HuH-7 (cell line): Measurements from ENCODE around the gene PLPPR5.
"Not testable (repeated sequence)": the region's sequence is repeated elsewhere in the genome, so short reads cannot be mapped to it uniquely, and the experiment has no call there.

ENCODE experiments used
- DNase-seq: peaks from one replicate; pipeline ENCODE4 v3.0.0; 2011; ENCODE audit warnings: low spot score

Gene PLPPR5

DNA sequence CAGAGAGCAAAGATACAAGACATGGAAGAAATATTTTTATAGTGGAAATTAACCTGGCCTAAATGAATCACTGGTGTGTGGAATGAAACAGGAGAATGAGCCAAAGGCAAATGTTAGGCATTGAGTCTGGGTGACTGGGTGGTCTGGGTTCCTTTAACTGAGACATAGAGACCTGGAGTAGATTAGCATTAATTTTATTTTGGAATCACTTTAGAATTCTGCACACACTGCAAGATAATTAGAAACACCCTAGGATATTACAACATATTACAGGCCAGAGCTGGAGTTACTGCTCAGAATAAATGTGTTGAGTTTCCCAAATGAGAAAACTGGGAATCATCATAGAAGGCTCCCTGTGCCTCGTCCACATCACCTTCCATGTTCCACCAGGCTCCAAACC lies 85.5 kb downstream of the PLPPR5 start:
- no peak for DNase-seq

DNA sequence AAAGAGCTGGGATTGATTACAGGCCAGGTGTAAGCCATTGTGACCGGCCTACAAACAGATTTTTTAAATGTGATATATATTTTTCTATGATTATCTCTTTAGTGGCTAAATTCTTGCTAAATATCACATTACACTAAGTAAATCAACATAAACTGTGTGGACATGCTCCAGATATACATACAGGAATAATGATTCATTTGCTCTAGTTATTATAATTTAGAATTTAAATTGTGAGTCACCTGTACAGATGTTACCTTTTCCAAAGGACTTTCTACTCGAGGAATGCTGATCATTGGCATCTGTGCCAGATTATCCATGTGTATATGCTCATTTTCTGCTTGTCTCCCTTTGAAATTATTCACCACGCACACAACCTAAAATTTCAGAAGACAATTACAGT lies 90.1 kb downstream of the PLPPR5 start:
- DNase-seq: no peak

DNA sequence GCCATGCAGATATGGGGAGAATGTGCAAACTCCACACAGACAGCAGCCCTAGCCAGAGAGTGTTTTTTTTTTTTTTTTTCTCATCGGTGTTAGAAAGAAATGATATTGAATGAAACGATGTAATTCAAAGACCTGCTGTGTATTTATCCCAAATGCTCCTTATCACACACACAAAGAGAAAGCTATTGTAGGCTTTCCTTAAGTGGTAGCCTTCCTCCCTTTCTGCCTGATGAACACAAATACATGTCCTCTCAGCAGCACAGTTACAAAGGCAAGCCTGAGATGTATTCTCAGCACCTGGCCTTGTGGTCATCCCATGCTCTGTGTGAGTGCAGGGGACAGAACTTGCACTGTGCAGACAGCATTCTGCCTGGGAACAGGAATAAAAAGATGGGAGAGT lies 93.8 kb downstream of the PLPPR5 start:
- no peak for DNase-seq

DNA sequence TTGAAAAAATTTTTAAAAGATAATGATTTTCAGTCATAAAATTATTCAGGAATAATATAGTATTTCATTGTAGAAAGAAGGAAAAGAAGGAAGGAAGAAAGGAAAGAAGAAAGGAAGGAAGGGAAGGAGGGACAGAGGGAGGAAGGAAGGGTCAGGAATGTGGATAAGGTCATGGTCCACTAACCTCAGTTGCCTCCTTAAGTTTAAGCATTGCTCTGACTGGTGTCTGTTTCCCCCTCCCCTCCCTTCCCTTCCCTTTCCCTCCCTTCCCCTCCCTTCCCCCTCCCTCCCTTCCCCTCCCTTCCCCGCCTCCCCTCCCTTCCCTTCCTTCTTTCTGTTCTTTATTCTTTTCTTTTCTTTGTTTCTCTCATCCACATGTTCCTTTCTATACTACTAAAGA lies 95.7 kb downstream of the PLPPR5 start:
- DNase-seq: no peak

DNA sequence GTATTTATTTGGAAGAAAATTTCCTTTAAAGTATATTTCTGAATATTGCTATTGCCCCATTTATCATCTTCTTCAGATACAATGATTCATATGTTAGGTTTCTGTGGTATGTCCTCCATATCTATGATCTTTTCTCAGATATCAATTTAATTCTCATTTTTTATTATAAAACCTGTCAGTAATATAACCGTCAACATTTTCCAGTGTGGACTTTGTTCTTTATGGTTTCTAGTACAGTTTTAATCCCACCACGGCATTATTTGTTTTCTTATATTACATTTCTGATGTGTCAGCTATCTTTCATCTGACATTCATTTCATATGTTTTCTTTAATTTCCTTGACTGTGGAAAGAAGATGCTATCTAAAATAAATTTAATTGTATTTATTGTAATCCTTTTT lies 97.9 kb downstream of the PLPPR5 start:
- no peak for DNase-seq

DNA sequence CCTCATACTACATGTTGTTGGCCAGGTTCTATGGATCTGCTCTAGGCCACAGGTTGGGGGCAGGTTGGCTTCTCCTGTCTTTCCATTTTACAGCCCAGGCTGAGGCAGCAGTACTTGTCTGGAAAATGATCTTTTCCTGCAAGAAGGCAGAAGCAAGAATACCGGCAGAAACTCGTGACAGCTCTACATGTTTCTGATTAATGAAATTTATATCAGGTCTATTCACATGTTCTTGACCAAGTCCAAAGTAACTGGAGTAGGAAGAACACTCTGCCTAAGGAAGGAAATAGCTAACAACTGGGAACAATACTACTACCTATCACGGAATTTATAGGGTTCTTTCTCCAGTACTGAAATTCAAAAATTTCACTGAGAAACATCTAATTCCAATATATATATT lies 98.3 kb downstream of the PLPPR5 start:
- no peak for DNase-seq

DNA sequence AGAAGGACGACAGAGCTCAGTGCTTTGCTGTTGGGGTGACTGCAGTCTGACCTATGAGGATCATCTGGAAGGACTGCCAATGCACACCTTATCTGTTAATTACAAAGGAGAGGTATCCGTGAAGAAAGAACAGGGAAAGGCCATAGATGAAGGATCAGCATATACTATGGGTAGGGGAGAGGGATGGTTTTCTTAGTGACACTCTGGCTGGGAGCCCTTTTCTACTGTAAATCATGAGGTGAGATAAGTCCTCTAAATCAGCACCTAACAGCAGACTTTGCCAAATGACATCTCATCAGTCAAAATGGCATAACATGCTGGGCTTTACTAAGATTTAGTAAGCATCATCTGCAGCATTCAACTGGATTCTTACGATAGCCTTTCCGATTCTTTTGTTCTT lies 100.0 kb downstream of the PLPPR5 start:
- no peak for DNase-seq

DNA sequence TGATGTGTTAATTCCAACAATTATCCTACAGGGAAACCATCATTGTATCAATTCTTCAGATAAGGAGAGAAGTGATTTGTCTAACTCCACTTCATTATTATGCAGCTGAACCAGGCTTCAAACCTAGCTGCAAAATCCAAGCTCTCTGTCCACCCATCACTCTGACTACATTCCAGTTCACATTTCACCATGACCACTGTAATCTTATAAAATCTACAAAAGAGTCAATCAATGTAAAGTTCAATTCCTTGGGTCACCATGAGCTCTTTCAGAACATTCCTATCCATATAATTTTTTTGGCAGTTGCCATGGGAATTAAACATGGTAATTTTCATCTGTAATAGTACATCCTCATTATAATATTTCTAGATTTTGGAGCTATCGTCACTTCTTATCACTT lies 100.9 kb downstream of the PLPPR5 start:
- no peak for DNase-seq

DNA sequence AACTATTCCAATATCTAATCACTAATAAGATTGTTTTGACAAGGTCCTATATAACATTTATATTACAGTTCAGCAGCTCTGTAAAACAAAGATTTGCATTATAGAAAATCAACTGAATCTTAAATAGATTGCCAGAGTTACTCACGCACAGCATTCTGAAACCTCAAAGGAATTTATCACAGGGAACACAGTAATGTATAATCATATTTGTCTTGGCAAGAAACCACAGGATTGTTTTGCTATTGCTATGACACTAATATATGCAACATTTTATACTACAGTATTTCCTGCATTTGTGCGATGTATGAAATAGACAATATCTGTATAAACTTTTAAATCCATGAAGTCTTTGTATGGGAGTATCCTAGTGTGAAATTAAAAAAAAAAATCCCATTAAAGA lies 101.4 kb downstream of the PLPPR5 start:
- no peak for DNase-seq

DNA sequence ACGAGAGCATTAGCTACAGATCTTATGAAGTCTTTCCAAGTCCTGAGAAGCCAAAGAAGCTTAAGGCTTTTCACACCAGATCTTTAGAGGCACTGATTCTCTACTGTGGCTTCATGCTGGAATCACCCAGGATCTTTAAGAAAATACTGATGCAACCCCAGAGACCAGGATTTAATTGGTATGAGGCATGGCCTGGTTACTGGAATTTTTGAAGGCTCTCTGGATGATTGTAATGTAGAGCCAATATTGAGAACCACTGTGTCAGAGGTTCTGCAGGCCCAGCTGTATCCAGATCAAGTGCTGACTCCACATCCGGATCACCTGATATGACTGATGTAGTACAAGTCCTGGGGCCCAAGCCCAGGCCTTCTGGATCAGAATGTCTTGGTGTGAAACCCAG lies 105.7 kb downstream of the PLPPR5 start:
- no peak for DNase-seq

DNA sequence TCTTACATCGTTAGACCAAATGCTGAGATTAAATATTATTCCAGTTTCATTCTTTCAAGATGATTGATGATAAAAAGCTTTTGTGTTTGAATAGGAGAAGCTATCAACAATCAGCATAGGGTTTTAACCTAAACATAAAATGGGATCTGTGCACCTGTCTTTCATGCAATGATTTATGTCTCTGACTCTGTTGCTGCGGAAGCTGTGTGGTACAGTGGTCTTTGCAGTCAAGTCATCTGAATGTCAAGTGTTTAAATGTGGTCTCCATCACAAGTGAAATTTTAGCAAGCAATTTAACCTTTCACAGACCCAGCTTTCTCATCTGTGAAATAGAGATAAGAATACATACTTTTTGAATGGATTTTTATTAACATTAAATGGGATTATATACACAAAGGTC lies 107.2 kb downstream of the PLPPR5 start:
- DNase-seq: no peak

DNA sequence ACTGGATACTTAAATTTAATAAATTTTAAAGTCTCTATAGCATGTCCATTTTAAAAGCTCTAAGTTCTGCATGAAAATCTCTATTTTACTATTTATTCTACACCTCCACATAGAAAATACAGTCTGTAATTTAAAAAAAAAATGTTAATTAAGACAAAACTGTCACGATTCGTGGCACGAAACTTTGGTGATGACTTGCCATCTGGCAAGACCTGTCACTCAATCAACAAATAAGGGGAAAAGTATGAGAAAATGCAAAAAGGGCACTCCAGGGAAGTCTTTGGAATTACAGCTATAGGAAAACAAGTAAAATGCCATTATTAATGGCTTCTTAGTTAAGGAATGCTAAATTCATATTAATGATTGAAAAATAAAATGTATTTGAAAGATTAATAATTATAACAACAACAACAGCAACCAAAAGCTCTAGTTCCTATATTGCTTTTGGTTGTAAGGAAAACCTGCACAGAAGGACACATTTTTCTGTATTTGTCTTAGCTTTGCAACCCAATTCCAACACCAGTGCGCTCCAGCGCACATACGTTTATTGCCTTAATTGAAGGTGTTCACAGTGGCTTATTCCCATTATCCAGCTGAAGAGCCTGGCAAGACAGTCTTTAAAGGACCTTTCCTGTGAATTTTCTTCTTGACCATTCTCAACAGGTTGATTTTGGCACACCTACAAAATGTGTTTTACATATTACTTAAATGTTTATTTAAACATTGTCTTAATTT lies 107.8 kb downstream of the PLPPR5 start:
- no peak for DNase-seq

DNA sequence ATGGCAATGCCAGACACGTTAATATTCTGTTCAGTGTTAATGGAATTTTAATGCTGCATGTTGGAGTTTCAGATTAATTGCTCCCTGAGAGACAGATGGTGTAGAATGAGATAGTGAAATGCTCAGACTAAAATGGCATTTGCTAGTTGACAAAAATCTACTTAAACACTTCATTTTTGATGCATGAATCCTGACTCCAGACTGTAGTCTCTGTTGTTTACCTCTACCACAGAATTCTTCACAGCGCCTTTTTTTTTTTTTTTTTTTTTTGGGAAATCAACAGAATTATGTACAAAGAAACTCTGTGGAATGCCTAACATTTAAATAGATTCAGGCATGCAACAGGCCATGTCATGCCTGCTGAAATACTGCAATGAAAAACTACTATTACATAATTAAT lies 111.3 kb downstream of the PLPPR5 start:
- DNase-seq: no peak

DNA sequence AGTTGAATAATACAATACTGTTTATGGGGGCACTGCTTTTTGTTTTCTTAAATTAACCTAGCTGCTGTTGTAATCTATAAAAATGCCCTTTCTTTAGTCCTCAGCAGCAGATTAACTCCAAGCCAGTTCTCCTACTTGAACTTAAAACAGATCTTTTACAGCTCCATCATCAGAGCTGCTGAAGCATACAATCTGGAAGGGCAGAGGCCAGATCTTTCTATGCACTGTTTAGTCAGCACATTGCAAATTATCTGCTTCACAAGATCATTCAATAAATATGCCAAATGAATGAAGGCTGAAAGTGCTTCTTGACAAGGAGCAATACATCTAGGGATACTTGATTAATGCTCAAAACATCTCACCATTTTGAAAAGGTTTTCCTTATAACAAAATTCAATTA lies 115.8 kb downstream of the PLPPR5 start:
- no peak for DNase-seq

DNA sequence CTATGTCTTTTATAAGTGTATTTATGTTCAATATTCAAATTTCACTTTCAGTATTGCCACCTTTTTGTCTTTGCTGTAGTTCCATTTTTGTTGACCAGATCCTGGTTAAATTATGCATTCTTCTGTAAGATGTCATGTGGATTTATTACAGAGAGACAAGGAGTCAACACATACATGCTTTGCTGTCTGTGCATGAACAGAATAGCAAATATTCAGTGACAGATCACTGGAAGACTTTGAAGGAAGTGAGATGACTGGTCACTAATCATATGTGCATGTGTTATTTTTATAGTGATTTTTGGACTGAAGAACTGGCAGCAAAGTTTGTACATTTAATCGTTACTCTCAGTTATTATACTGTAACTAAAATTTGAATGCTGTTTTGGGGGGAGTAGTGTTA lies 117.2 kb downstream of the PLPPR5 start:
- no peak for DNase-seq

DNA sequence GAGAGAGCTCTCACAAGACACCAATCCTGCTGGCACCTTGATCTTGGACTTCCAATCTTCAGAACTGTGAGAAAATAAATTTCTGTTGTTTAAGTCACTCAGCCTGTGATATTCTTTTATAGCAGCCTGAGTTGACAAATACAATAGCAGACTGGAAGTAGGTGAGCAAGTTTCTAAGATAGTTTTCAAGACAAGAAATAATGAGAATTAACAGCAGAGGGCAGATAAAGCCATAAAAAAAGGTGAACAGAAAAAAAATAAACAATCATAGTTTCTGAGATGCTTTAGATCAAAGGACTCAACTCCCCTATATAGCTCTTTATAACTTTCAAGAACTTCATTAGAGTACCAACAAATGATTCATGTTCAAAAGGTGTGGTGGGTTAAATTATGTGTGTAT lies 119.8 kb downstream of the PLPPR5 start:
- no peak for DNase-seq

DNA sequence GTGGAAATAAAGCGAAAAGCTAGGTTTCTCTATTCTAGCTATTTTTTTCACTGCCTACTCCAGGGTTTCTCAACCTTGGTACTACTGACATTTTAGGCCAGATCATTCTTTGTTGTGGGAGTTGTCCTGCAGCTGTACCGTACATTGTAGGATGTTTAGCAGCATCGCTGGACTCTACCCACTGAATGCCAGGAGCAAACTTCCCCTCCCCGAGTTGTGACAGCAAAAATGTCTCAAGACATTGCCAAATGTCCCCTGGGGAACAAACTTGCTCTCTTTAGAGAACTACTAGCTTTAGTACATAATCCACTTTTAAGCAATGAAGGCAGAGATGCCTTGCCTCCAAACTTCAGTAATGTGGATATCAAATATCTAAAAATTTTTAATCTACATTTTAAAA lies 122.8 kb downstream of the PLPPR5 start:
- DNase-seq: no peak

DNA sequence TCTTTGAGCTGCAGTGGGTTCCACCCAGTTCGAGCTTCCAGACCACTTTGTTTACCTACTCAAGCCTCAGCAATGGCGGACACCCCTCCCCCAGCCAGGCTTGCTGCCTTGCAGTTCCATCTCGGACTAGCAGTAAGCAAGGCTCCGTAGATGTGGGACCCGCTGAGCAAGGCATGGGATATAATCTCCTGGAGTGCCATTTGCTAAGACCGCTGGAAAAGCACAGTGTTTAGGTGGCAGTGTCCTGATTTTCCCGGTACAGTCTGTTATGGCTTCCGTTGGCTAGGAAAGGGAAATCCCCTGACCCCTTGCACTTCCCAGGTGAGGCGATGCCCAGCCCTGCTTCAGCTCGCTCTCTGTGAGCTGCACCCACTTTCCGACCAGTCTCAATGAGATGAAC lies 123.4 kb downstream of the PLPPR5 start:
- DNase-seq: not testable (repeated sequence)

DNA sequence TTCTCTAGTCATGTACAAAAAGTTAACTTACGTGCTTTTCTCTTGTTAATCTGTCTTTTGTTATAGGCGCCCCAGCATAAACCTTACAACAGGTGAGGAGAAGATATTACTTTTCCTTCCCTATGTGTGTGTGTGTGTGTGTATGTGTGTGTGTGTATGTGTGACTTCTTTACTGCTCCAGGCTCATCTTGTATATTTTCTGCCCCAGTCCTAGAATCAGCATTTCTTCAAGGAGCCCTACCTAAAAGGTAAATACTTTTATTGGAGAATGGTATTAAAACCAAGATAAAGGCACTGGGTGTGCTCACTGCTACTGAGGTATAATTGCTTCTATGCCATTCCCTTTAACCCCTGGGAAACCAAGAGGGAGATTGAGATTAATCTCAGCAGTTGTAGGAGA lies 129.8 kb downstream of the PLPPR5 start:
- DNase-seq: no peak

DNA sequence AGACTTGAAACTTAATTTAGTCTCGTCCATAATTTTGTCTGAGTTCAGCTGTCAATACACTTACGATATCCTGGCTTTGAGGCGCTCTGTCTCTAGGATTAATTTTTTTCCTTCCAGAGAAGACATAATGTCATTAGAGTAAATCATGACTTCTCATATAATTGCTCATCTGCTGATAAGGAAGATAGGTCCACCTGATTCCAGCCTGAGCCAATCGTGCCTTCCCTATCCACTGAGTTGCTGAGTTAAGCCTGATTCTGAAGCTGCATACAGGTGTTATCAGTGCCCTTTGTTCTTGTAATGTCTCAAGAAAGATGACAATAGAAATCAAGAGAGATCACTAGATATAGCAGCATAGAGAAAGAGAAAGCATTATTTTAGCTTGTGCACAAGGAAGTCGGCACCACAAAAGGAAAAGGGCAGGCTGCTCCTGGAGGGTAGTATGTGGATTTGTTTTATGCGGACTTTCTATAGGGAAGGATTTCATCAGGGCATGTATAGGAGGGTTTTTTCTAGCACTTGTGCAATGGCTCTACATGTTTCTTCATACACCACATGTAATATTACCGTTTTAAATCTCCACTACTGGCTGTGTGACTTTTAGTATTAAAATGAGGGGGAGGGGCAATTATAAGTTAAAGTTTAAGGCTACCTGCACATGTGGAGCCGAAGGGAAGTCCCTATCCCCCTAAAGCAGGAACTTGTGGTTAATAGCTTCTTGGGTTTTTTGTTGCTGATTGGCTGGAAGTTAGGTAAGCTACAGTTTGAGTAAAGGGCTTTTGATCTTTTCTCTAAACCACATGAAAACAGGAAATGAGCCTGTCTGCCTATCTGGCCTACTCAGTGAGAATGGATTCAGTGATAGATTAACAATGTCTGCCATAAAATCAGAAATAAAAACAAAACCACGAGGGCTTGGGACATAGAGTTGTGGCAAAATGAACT lies 133.4 kb downstream of the PLPPR5 start:
- DNase-seq: no peak

DNA sequence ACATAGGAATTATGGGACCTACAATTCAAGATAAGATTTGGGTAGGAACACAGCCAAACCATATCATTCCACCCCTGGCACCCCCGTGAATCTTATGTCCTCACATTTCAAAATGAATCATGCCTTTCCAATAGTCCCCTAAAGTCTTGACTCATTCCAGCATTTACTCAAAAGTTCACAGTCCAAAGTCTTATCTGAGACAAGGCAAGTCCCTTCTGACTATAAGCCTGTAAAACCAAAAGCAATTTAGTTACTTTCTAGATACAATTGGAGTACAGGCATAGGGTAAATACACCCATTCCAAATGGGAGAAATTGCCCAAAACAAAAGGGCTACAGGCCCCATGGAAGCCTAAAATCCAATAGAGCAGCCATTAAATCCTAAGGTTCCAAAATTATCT lies 138.9 kb downstream of the PLPPR5 start:
- DNase-seq: no peak

DNA sequence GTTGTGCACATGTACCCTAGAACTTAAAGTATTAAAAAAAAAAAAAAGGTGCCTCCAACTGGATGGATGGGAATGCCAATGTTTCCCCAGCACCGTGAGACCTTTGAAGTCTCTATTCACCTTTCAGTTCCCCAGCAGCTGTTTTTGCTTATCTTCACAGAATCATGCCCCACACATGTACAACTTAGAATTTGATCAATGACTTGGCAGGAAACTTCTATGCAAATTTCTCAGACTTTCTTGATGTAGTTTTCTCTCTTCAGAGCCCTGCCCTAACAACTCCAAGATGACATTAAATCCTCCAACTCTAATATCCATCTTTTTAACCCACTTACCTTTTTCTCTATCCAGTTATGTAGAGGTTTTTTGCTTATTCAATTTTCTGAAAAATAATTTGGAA lies 144.3 kb downstream of the PLPPR5 start:
- no peak for DNase-seq

DNA sequence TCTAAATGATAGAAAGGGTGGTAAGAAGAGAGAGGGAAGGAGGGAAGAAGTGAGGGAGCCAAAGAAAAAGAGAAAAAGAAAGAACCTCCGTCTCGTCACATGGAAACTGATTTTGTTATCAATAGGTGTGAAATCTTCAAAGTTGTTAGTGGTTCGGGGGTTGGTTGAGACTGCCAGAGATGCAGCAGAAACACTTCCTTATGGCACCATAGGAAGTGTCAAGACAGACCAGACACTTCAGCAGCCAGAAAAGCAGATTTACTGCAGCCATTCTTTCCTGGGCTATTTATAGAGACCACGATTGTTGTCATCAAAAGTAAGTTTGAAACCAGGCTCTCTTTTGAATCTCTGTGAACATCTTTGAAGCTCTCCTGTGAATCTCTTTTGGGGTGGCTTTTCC lies 150.5 kb downstream of the PLPPR5 start:
- no peak for DNase-seq
